K562 (cell line): ENCODE measurements around the gene ZNF646. TPM values are rescaled to one million over a fixed set of nuclear protein-coding genes. Genes with fewer than 3 reads are reported as not detected.
A peak's percentile ranks its signal among the peaks of the same experiment; 100 is the strongest.

Experiments used
- ATAC-seq: fragments of 200-7000 bp; cut with Tn5 transposase; 3 replicates; pipeline ENCODE4 v1.9.1; 2020; ENCODE audit warnings: moderate library complexity
- BruUV-seq: library from RNA; stranded (reverse); fragments of 400-500 nt; replicated peaks from 2 replicates; lab custom pipeline; 2021; lab: Mats Ljungman, UMichigan
- CTCF ChIA-PET: fragments of 300-600 bp; formaldehyde crosslinking; extraction: SDS; loops from one replicate; lab custom pipeline; 2021; ENCODE audit warnings: low intra/inter-chr PET ratio; lab: Yijun Ruan, JAX
- POLR2A ChIA-PET: fragments of 300-600, 350-650 bp; sonication (Branson Sonifier 250); formaldehyde crosslinking; extraction: SDS; loops from one replicate; lab custom pipeline; 2021; ENCODE audit warnings: antibody characterized with exemption, inconsistent platforms; lab: Yijun Ruan, JAX
- DNase-seq, 4 experiments: peaks; one replicate each; pipeline versions ENCODE4 v3.0.0 to v3.0.0-alpha.2; 2011 to 2018; ENCODE audit warnings: low spot score in 3 of 4, mixed read lengths in 3 of 4; ENCODE audit errors: extremely low read depth in 1 of 4
- FAIRE-seq: peaks from 2 replicates; lab custom pipeline; 2011; peaks lifted over from hg19 to GRCh38; lab: Jason Lieb, UNC
- H2AFZ ChIP-seq: 2 replicates; pipeline ENCODE4 v1.6.0; 2011; ENCODE audit warnings: low read depth, low read length, control low read depth, inconsistent platforms
- H3K27ac ChIP-seq: fragments of 200-600 bp; 3 replicates; pipeline ENCODE4 v1.8.0; 2011; ENCODE audit warnings: low read depth, mild to moderate bottlenecking, control low read depth, inconsistent platforms, low read length, moderate library complexity, mixed read lengths; ENCODE audit errors: extremely low read depth
- H3K27me3 ChIP-seq, 2 experiments: fragments of 300-600 bp in 1 of 2; 2 replicates in 1 of 2; 3 replicates in 1 of 2; pipeline versions ENCODE4 v1.6.0 to v1.8.0; 2011; ENCODE audit warnings: inconsistent platforms in 2 of 2, low read length in 2 of 2, mild to moderate bottlenecking in 1 of 2, mixed read lengths in 1 of 2, moderate library complexity in 1 of 2; ENCODE audit not compliant: control insufficient read depth in 2 of 2, insufficient read depth in 2 of 2
- H3K36me3 ChIP-seq: fragments of 300-600 bp; 3 replicates; pipeline ENCODE4 v1.8.0; 2011; ENCODE audit warnings: mild to moderate bottlenecking, low read length, inconsistent platforms; ENCODE audit not compliant: control insufficient read depth, insufficient read depth
- H3K4me1 ChIP-seq, 2 experiments: fragments of 200-600 bp in 1 of 2; replicated peaks in 1 of 2; 2 replicates in 1 of 2; 3 replicates in 1 of 2; pipeline versions ENCODE4 v1.5.1 to v1.8.0; 2011; ENCODE audit warnings: inconsistent platforms in 2 of 2, low read length in 2 of 2, mild to moderate bottlenecking in 1 of 2, mixed read lengths in 1 of 2, moderate library complexity in 1 of 2; ENCODE audit not compliant: control insufficient read depth in 2 of 2, insufficient read depth in 2 of 2
- H3K4me2 ChIP-seq: 2 replicates; pipeline ENCODE4 v1.6.1; 2011; ENCODE audit warnings: low read length, control low read depth, inconsistent platforms, mixed read lengths; ENCODE audit not compliant: insufficient read depth
- H3K4me3 ChIP-seq: fragments of 200-600 bp; sonication (generic), shearing (Covaris generic); 2 replicates; pipeline ENCODE4 v1.5.1; 2016; ENCODE audit warnings: control low read depth, inconsistent platforms
- H3K79me2 ChIP-seq: fragments of 200-600 bp; 3 replicates; pipeline ENCODE4 v1.8.0; 2011; ENCODE audit warnings: low read length, inconsistent platforms; ENCODE audit not compliant: control insufficient read depth, insufficient read depth
- H3K9ac ChIP-seq, 2 experiments: 2 replicates each; pipeline versions ENCODE4 v1.6.0 to v1.6.1; 2011; ENCODE audit warnings: low read depth in 2 of 2, low read length in 2 of 2, control low read depth in 1 of 2, inconsistent platforms in 1 of 2, mild to moderate bottlenecking in 1 of 2, mixed read lengths in 1 of 2; ENCODE audit not compliant: insufficient read depth in 1 of 2
- H3K9me1 ChIP-seq: one replicate; pipeline ENCODE4 v1.6.0; 2011; ENCODE audit warnings: inconsistent platforms, mild to moderate bottlenecking, low read length, moderate library complexity; ENCODE audit not compliant: control insufficient read depth, insufficient read depth
- H3K9me3 ChIP-seq: replicated peaks from 2 replicates; pipeline ENCODE4 v1.5.1; 2011; ENCODE audit warnings: low read depth, low read length, inconsistent platforms; ENCODE audit not compliant: control insufficient read depth, insufficient read depth
- H4K20me1 ChIP-seq: replicated peaks from 2 replicates; pipeline ENCODE4 v1.6.1; 2011; ENCODE audit warnings: low read length, inconsistent platforms, mixed read lengths; ENCODE audit not compliant: control insufficient read depth, insufficient read depth
- DNMT1 ChIP-seq: fragments of 450-650 bp; IDR thresholded peaks from 2 replicates; pipeline ENCODE4 v1.6.1; 2016; ENCODE audit warnings: antibody characterized with exemption, mild to moderate bottlenecking
- FOXA1 ChIP-seq: fragments of 450-650 bp; IDR thresholded peaks from 2 replicates; pipeline ENCODE4 v1.6.1; 2016; ENCODE audit warnings: mild to moderate bottlenecking, borderline replicate concordance
- POLR2AphosphoS2 ChIP-seq: IDR thresholded peaks from 2 replicates; pipeline ENCODE4 v1.6.1; 2012; ENCODE audit warnings: low read length, improper control_type of control experiment
- YY1 ChIP-seq, 3 experiments: IDR thresholded peaks; 2 replicates each; pipeline ENCODE4 v1.6.1; 2011; ENCODE audit warnings: low read length in 2 of 3, mild to moderate bottlenecking in 2 of 3, moderate library complexity in 2 of 3, borderline replicate concordance in 1 of 3, control low read depth in 1 of 3, low read depth in 1 of 3; ENCODE audit not compliant: insufficient read depth in 3 of 3, insufficient replicate concordance in 2 of 3, control insufficient read depth in 1 of 3, insufficient read length in 1 of 3; ENCODE audit errors: extremely low read depth in 1 of 3
- ZBTB33 ChIP-seq: sonication (generic); formaldehyde crosslinking; IDR thresholded peaks from 2 replicates; pipeline ENCODE4 v1.8.1; 2023; ENCODE audit warnings: mild to moderate bottlenecking, missing genetic modification reagents
- ZBTB5 ChIP-seq: fragments of 450-650 bp; IDR thresholded peaks from 2 replicates; pipeline ENCODE4 v1.6.1; 2017; ENCODE audit warnings: antibody characterized with exemption
- ZNF395 ChIP-seq: fragments of 200-800 bp; sonication (Bioruptor generic); IDR thresholded peaks from 2 replicates; pipeline ENCODE4 v1.6.1; 2017; ENCODE audit warnings: missing genetic modification characterization, missing compliant biosample characterization
- WGBS: fragments of 100-300 bp; shearing (Covaris generic); methylation state at CpG from one replicate; pipeline ENCODE4 v1.1.6; 2016; ENCODE audit warnings: low coverage, mixed read lengths; ENCODE audit not compliant: insufficient coverage; ENCODE audit errors: missing lambda C conversion rate; 5-methylcytosine and 5-hydroxymethylcytosine counted together
- in situ Hi-C: fragments of 300-500 bp; cut with MboI; formaldehyde crosslinking; loops from 4 replicates; pipeline ENCODE4 v1.15.0; 2018; ENCODE audit warnings: inconsistent platforms, mixed read lengths
- intact Hi-C: fragments of 100-400 bp; cut with micrococcal nuclease; formaldehyde crosslinking; loops from 2 replicates; pipeline ENCODE4 v1.14.2; 2022
- polyA plus RNA-seq, 8 experiments: library from polyadenylated mRNA; depleted of rRNA in 4 of 8; stranded (reverse) in 5 of 8; unstranded in 3 of 8; fragments of >200 nt; fragmentation: Nextera tagmentation in 2 of 8; fragmentation: Illumina TruSeq in 1 of 8; extraction: Ambion mirVana in 2 of 8; extraction: Trizol in 1 of 8; gene quantifications; 2 replicates each; pipeline versions ENCODE4 v1.2.1 to v1.2.3, GENCODE V29; 2011 to 2014; ENCODE audit warnings: inconsistent platforms in 1 of 8, missing spikeins in 1 of 8
- total RNA-seq, 7 experiments: library from RNA; depleted of rRNA in 6 of 7; stranded (reverse); fragments of >200 nt in 6 of 7; fragmentation: Illumina TruSeq in 2 of 7; extraction: Trizol in 2 of 7; gene quantifications; 2 replicates each; pipeline versions ENCODE4 v1.2.1 to v1.2.3, GENCODE V29; 2011 to 2021; ENCODE audit warnings: low replicate concordance in 1 of 7

ZNF646 gene
- total and polyA plus RNA-seq, 9 of the 15 experiments (the other 6 are each of a cell fraction or from before 2014, with no cell fraction given): 0.08 to 20.6 (median 8.0) TPM

- no peak for TF ChIP-seq FOXA1
- TF ChIP-seq ZNF395 (CRISPR knock-in tag): no peak
- TF ChIP-seq ZBTB33 (CRISPR knock-in tag): peak; percentile 84
- TF ChIP-seq DNMT1: no peak
- TF ChIP-seq, all 486 proteins: peak for 2
Measured at GRCh38 chr16:31063843-31064611, 10.2 kb upstream of the ZNF646 start (continued).

GRCh38 chr16:31064882-31065461, 9.2 kb upstream of the ZNF646 start:
- Histone ChIP-seq H3K79me2 (peaks cover 36% of the 10 kb centered on the region), H3K4me3 (no peak overlapping the region), H3K4me1 (peaks cover 0 to 19% of the 10 kb centered on the region in 2 experiments; a peak in 3 of 5 replicates), H4K20me1 (no peaks in the 10 kb centered on the region), H3K9me3 (no peaks in the 10 kb centered on the region), H3K27me3 (no peaks in the 10 kb centered on the region), H2AFZ (no peak overlapping the region), H3K27ac (no peak overlapping the region), H3K4me2 (no peak overlapping the region), H3K9me1 (no peaks in the 10 kb centered on the region), H3K36me3 (peaks cover 42% of the 10 kb centered on the region; the same call in 2 of the 3 replicates), H3K9ac (peak overlapping the region in 1 of 2 experiments; percentile 27; a peak in 1 of 4 replicates)
- no TSS peak for BruUV-seq
- no peak for ATAC-seq
- WGBS: 75% methylated on average over 4 of the region's 4 CpGs
- CTCF ChIA-PET: no interaction called here
- no peak for DNase-seq
- intact Hi-C loops: no loop called here
- in situ Hi-C loops: no loop called here
- POLR2A ChIA-PET: interaction anchor here (1.3 kb wide), 1 partner anchor 115 kb away, joined by 3 read pairs; the partner anchor contains the start of gene FUS
- FAIRE-seq: peak; percentile 11
- TF ChIP-seq YY1 (IDR thresholded peaks at IDR 0.05; ENCODE audit: borderline replicate concordance in 1 of 3, control insufficient read depth in 1 of 3, extremely low read depth in 1 of 3, insufficient read depth in 3 of 3, insufficient read length in 1 of 3, insufficient replicate concordance in 2 of 3, low read depth in 1 of 3, low read length in 2 of 3) (peak in 1 of 3 experiments; percentile 13), POLR2AphosphoS2 (no peak), ZBTB5 (no peak)
